Stimulated activated CD8-positive, alpha-beta memory T cell treated with anti-CD3 and anti-CD28 coated beads, Interleukin-7, amount 100 ng/mL, for 1 hour (primary cell): ENCODE results near the gene RBM12.

Source experiments
- DNase-seq, 2 donors: peaks; one replicate each; pipeline ENCODE4 v3.0.0-alpha.2; 2020; ENCODE audit warnings: low read depth in 2 of 2

Gene RBM12

DNA sequence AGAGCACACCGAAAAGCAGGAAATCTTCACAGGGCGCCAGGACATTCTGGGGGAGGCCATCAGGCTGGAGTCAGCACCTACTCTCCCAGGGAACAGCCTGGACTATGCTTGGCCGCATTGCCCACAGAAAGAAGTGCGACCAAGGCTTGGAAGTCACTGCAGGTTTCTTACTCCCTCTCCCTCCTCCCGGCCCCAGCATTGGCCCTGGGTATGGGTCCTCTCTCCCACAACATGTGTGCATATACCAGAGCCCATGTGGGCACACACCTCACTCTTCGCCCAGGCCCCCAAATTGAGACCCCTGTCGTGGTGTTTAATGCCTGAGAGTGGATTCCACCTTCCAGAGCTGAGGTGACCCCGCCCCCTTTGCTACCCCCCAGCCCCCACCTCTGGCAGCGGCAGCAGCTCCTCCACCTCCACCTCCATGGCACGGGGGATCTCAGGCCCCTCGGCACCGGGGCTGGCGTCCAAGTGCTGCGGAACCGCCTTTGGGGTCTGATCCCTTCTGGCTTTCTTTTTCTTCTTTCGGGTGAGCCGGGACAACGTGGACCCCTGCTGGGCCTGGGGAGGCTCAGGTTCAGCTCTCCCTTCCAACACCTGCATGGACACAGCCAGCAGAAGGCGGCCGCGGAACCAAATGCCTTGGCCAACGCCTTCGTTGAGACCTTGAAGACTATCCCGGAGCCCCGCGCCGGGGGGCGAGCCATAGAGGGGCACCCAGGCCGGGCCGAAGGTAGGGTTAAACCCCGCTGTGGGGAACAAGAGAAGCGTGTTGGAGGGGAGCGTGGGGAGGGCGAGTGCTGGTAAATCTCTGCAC, 64.3 kb downstream of the RBM12 start:
- DNase-seq, result no peak

DNA sequence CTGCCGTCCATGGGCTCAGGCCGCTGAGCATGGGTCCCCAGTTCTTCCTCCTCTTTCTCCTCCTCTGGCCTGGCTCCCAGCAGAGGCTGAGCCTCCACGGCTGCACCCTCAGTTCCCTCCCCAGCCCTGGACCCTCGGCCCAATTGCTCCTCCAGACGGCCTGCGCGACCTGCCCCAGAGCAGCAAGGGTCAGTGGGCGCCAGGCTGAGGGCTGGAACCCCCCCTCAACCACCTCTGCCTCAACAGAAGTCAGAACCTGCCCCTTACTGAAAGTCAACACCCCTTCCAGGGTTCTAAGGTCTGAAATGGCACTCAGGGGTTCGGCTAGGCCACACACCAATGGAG, 65.0 kb downstream of the RBM12 start:
- no peak for DNase-seq
